DND-41 (cell line): ENCODE data around the gene TUBB2B.

Experiments used
- CTCF ChIP-seq: IDR thresholded peaks from 2 replicates; pipeline ENCODE4 v1.5.1; 2012; ENCODE audit warnings: borderline replicate concordance, low read length, moderate library complexity, mild to moderate bottlenecking; ENCODE audit not compliant: poor library complexity, severe bottlenecking; ENCODE audit errors: extremely low read depth
- EZH2 ChIP-seq: IDR thresholded peaks from 3 replicates; pipeline ENCODE4 v1.6.1; 2012; ENCODE audit warnings: borderline replicate concordance, low read depth, mild to moderate bottlenecking, moderate library complexity, low read length, inconsistent platforms; ENCODE audit not compliant: severe bottlenecking

GRCh38 chr6:3213334-3213695 lies 14.1 kb downstream of the TUBB2B start:
- TF ChIP-seq CTCF (no peak), EZH2 (no peak)
